ENCODE measurements around the gene GNPTG. TPM values are rescaled to one million over a fixed set of nuclear protein-coding genes. Genes with fewer than 3 reads are reported as not detected.

Gene GNPTG
- total RNA-seq, 1 donor from 2014 or later: 49.7 TPM

GRCh38 chr16:1330260-1330914 lies 21.3 kb upstream of the GNPTG start:
- H3K9me3 Mint-ChIP-seq (ENCODE audit: low read depth): no peaks in the 10 kb centered on the region
- DNase-seq (ENCODE audit: low spot score, unreplicated experiment): no peak
- peaks cover 10% of the 10 kb centered on the region for H3K4me1 Mint-ChIP-seq (ENCODE audit: low read depth)

GRCh38 chr16:1330931-1331711 lies 20.6 kb upstream of the GNPTG start:
- peak overlapping the region; percentile 63 for H3K4me3 Mint-ChIP-seq (ENCODE audit: low read depth)
- H3K36me3 Mint-ChIP-seq (ENCODE audit: insufficient read depth): no peaks in the 10 kb centered on the region
- peaks cover 10% of the 10 kb centered on the region for H3K4me1 Mint-ChIP-seq (ENCODE audit: low read depth)
- no peak for DNase-seq (ENCODE audit: low spot score, unreplicated experiment)
- H3K27ac Mint-ChIP-seq: peak overlapping the region; percentile 87
- peaks cover 20% of the 10 kb centered on the region for H3K27me3 Mint-ChIP-seq
- TF ChIP-seq CTCF (IDR thresholded peaks at IDR 0.05; ENCODE audit: unreplicated experiment): no peak
- no peaks in the 10 kb centered on the region for H3K9me3 Mint-ChIP-seq (ENCODE audit: low read depth)

More at GRCh38 chr16:1330260-1330914, 21.3 kb upstream of the GNPTG start:
- no peak overlapping the region for H3K4me3 Mint-ChIP-seq (ENCODE audit: low read depth)
- no peak overlapping the region for H3K27ac Mint-ChIP-seq
- TF ChIP-seq CTCF (IDR thresholded peaks at IDR 0.05; ENCODE audit: unreplicated experiment): peak; percentile 58
- peaks cover 14% of the 10 kb centered on the region for H3K27me3 Mint-ChIP-seq
- H3K36me3 Mint-ChIP-seq (ENCODE audit: insufficient read depth): peaks cover under 1% of the 10 kb centered on the region

GRCh38 chr16:1331712-1332617 lies 19.8 kb upstream of the GNPTG start:
- Mint-ChIP-seq H3K27me3 (peaks cover 27% of the 10 kb centered on the region), H3K4me3 (ENCODE audit: low read depth) (peak overlapping the region; percentile 63), H3K36me3 (ENCODE audit: insufficient read depth) (no peaks in the 10 kb centered on the region), H3K27ac (peak overlapping the region; percentile 62), H3K9me3 (ENCODE audit: low read depth) (no peaks in the 10 kb centered on the region), H3K4me1 (ENCODE audit: low read depth) (peaks cover 10% of the 10 kb centered on the region)
- TF ChIP-seq CTCF (IDR thresholded peaks at IDR 0.05; ENCODE audit: unreplicated experiment): no peak
- peak; percentile 54 for DNase-seq (ENCODE audit: low spot score, unreplicated experiment)

GRCh38 chr16:1332618-1333148 lies 19.0 kb upstream of the GNPTG start:
- H3K4me3 Mint-ChIP-seq (ENCODE audit: low read depth): peak overlapping the region; percentile 50
- peaks cover 10% of the 10 kb centered on the region for H3K4me1 Mint-ChIP-seq (ENCODE audit: low read depth)
- H3K27me3 Mint-ChIP-seq: peaks cover 27% of the 10 kb centered on the region
- H3K27ac Mint-ChIP-seq: peak overlapping the region; percentile 59
- H3K36me3 Mint-ChIP-seq (ENCODE audit: insufficient read depth): no peaks in the 10 kb centered on the region
- TF ChIP-seq CTCF (IDR thresholded peaks at IDR 0.05; ENCODE audit: unreplicated experiment): no peak
- no peaks in the 10 kb centered on the region for H3K9me3 Mint-ChIP-seq (ENCODE audit: low read depth)
- DNase-seq (ENCODE audit: low spot score, unreplicated experiment): no peak
